ENCODE measurements around the gene FMN1.

The FMN1 gene

GRCh38 chr15:33032053-33032452 is 162.5 kb downstream of the FMN1 start:
- no peaks in the 10 kb centered on the region for H3K9me3 ChIP-seq
- H3K4me3 ChIP-seq (ENCODE audit: low read depth in 1 of 2, low read length in 1 of 2) = no peak overlapping the region
- TF ChIP-seq CTCF (IDR thresholded peaks at IDR 0.05) = no peak
- no peaks in the 10 kb centered on the region for H3K4me1 ChIP-seq (ENCODE audit: control insufficient read depth in 1 of 2, insufficient read depth in 1 of 2, low read depth in 1 of 2, low read length in 1 of 2)
- H3K27ac ChIP-seq = no peak overlapping the region
- H3K36me3 ChIP-seq = no peaks in the 10 kb centered on the region
- no peaks in the 10 kb centered on the region for H3K27me3 ChIP-seq

GRCh38 chr15:33031324-33031821 is 163.1 kb downstream of the FMN1 start:
- TF ChIP-seq CTCF (IDR thresholded peaks at IDR 0.05) = no peak
- no peaks in the 10 kb centered on the region for H3K36me3 ChIP-seq
- no peaks in the 10 kb centered on the region for H3K4me1 ChIP-seq (ENCODE audit: control insufficient read depth in 1 of 2, insufficient read depth in 1 of 2, low read depth in 1 of 2, low read length in 1 of 2)
- no peaks in the 10 kb centered on the region for H3K27me3 ChIP-seq
- no peak overlapping the region for H3K27ac ChIP-seq
- H3K9me3 ChIP-seq = no peaks in the 10 kb centered on the region
- H3K4me3 ChIP-seq (ENCODE audit: low read depth in 1 of 2, low read length in 1 of 2) = no peak overlapping the region

GRCh38 chr15:33030315-33030714 is 164.2 kb downstream of the FMN1 start:
- Histone ChIP-seq H3K4me3 (ENCODE audit: low read depth in 1 of 2, low read length in 1 of 2) (no peak overlapping the region), H3K27me3 (no peaks in the 10 kb centered on the region), H3K9me3 (no peaks in the 10 kb centered on the region), H3K4me1 (ENCODE audit: control insufficient read depth in 1 of 2, insufficient read depth in 1 of 2, low read depth in 1 of 2, low read length in 1 of 2) (no peaks in the 10 kb centered on the region), H3K27ac (no peak overlapping the region), H3K36me3 (no peaks in the 10 kb centered on the region)
- TF ChIP-seq CTCF (IDR thresholded peaks at IDR 0.05) = no peak

- H3K4me3 ChIP-seq (ENCODE audit: low read depth in 1 of 2, low read length in 1 of 2) = no peak overlapping the region
- no peak overlapping the region for H3K27ac ChIP-seq
- no peaks in the 10 kb centered on the region for H3K4me1 ChIP-seq (ENCODE audit: control insufficient read depth in 1 of 2, insufficient read depth in 1 of 2, low read depth in 1 of 2, low read length in 1 of 2)
- no peaks in the 10 kb centered on the region for H3K9me3 ChIP-seq
- H3K27me3 ChIP-seq = no peaks in the 10 kb centered on the region
- H3K36me3 ChIP-seq = no peaks in the 10 kb centered on the region
- TF ChIP-seq CTCF (IDR thresholded peaks at IDR 0.05) = no peak
Measured at GRCh38 chr15:33029109-33029652, 165.3 kb downstream of the FMN1 start.

- Histone ChIP-seq H3K27ac (no peak overlapping the region), H3K9me3 (no peaks in the 10 kb centered on the region)
Measured at GRCh38 chr15:33028495-33028894, 166.0 kb downstream of the FMN1 start.

More at GRCh38 chr15:33028495-33028894, 166.0 kb downstream of the FMN1 start:
- H3K27me3 ChIP-seq = no peaks in the 10 kb centered on the region
- no peak overlapping the region for H3K4me3 ChIP-seq (ENCODE audit: low read depth in 1 of 2, low read length in 1 of 2)
- no peak for TF ChIP-seq CTCF (IDR thresholded peaks at IDR 0.05)
- no peaks in the 10 kb centered on the region for H3K4me1 ChIP-seq (ENCODE audit: control insufficient read depth in 1 of 2, insufficient read depth in 1 of 2, low read depth in 1 of 2, low read length in 1 of 2)
- no peaks in the 10 kb centered on the region for H3K36me3 ChIP-seq
